ENCODE measurements around the gene TMEM129.

Gene TMEM129

DNA sequence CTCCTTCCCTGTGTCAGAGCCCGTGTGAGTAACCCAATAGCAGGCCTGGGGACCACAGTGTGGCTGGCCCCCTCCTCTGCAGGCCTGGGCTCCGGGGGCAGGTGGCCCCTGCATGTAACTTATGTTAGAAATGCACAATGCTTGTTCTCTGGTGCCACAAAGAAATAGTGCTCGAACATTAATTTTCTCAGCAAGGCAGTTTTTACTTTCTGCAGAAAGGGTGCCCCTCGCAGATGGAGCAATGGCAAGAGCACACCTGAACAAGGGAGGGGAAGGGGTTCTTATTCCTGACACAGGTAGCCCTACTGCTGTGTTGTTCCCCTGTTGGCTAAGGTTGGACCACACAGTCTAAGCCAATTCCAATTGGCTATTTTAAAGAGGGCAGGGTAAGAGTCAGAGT is 17.3 kb upstream of the TMEM129 start:
- H3K9ac ChIP-seq (ENCODE audit: low read depth, low read length): no peak overlapping the region
- peaks cover 79% of the 10 kb centered on the region for H3K36me3 ChIP-seq (ENCODE audit: control insufficient read depth, insufficient read depth, low read length)
- H3K9me3 ChIP-seq (ENCODE audit: control insufficient read depth, insufficient read depth, low read length): peaks cover 9% of the 10 kb centered on the region
- no peak overlapping the region for H3K4me3 ChIP-seq (ENCODE audit: low read depth, low read length)
- H3K4me1 ChIP-seq (ENCODE audit: control insufficient read depth, insufficient read depth, low read length): no peaks in the 10 kb centered on the region
- no peaks in the 10 kb centered on the region for H3K27me3 ChIP-seq (ENCODE audit: control insufficient read depth, insufficient read depth, low read length)

DNA sequence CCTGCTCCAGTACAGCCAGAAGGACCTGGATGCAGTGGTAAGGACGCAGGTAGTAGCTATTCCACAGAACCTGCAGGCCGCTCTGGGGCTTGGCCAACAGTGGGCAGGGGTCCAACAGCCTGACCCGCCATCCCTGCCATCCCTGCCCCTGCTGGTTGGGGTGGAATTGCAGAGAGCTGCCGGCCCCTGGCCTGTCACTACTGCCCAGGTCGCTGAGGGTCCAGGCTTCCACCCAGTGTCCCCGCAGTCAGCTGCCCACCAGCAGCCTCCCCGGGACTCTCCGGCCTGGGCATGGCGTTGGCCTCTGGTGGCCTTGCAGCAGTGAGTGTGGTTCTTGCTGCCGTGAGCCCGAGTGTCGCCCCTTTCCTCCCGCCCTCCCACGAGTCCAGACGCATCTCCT is 16.5 kb upstream of the TMEM129 start:
- Histone ChIP-seq H3K36me3 (ENCODE audit: control insufficient read depth, insufficient read depth, low read length) (peaks cover 81% of the 10 kb centered on the region), H3K9me3 (ENCODE audit: control insufficient read depth, insufficient read depth, low read length) (peaks cover 9% of the 10 kb centered on the region), H3K9ac (ENCODE audit: low read depth, low read length) (no peak overlapping the region), H3K4me3 (ENCODE audit: low read depth, low read length) (no peak overlapping the region), H3K4me1 (ENCODE audit: control insufficient read depth, insufficient read depth, low read length) (no peaks in the 10 kb centered on the region), H3K27me3 (ENCODE audit: control insufficient read depth, insufficient read depth, low read length) (no peaks in the 10 kb centered on the region)

DNA sequence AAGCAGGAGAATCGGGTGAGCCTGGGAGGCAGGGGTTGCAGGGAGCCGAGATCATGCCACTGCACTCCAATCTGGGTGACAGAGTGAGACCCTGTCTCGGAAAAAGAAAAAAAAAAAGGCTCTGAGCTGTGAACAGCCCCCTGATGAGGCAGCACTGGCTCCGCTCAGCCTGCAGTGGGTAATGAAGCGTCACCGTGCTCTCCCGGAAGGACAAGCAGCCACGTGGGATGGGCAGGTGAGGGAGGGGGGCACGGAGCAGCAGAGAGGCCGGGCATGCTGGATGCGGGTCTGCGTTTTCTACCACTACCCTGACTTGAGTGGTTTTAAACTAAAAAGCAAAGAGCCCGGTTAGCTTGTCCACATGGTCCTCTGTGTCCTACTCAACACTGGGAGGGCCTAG is 15.7 kb upstream of the TMEM129 start:
- Histone ChIP-seq H3K36me3 (ENCODE audit: control insufficient read depth, insufficient read depth, low read length) (peaks cover 82% of the 10 kb centered on the region), H3K9me3 (ENCODE audit: control insufficient read depth, insufficient read depth, low read length) (peaks cover 9% of the 10 kb centered on the region), H3K9ac (ENCODE audit: low read depth, low read length) (no peak overlapping the region), H3K4me3 (ENCODE audit: low read depth, low read length) (no peak overlapping the region), H3K4me1 (ENCODE audit: control insufficient read depth, insufficient read depth, low read length) (no peaks in the 10 kb centered on the region), H3K27me3 (ENCODE audit: control insufficient read depth, insufficient read depth, low read length) (no peaks in the 10 kb centered on the region)

DNA sequence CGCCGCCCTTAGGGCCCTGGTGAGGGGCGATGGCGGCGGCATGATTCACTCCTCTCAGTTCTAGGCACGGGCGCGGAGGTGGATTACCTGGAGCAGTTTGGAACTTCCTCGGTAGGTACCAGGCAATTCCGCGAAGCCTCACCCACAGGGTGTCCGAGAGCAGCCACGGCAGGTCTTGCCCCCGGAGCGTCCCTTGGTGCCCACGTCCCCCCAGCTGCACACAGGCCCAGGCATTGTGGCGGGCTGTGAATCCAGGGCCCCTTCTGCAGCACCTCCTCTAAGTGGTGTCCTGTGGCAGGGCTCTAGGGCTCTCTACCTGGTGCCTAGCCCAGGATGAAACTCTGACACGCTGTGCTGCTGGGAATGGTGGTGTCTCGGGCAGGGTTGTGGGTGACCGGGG is 14.1 kb upstream of the TMEM129 start:
- Histone ChIP-seq H3K36me3 (ENCODE audit: control insufficient read depth, insufficient read depth, low read length) (peaks cover 75% of the 10 kb centered on the region), H3K27me3 (ENCODE audit: control insufficient read depth, insufficient read depth, low read length) (no peaks in the 10 kb centered on the region), H3K4me3 (ENCODE audit: low read depth, low read length) (no peak overlapping the region), H3K9ac (ENCODE audit: low read depth, low read length) (no peak overlapping the region), H3K4me1 (ENCODE audit: control insufficient read depth, insufficient read depth, low read length) (no peaks in the 10 kb centered on the region), H3K9me3 (ENCODE audit: control insufficient read depth, insufficient read depth, low read length) (peaks cover 9% of the 10 kb centered on the region)

DNA sequence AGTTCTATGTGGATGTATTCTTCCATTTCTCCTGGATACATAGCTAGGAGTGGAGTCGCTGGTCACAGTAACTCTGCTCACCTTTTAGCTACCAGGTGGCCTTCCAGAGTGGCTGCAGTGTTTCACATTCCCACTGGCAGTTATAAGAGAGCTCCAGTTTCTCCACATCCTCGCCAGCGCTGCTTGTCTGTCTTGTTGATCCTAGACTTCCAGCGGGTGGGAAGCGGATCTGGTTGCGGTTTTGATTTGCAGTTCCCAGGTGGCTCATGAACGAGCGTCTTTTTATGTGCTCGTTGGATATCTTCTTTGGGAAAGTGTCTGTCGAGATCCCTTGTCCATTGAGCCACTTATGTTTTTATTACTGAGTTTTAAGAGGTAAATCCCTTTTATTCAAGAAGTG is 11.8 kb upstream of the TMEM129 start:
- Histone ChIP-seq H3K9me3 (ENCODE audit: control insufficient read depth, insufficient read depth, low read length) (peaks cover 2% of the 10 kb centered on the region), H3K36me3 (ENCODE audit: control insufficient read depth, insufficient read depth, low read length) (peaks cover 69% of the 10 kb centered on the region), H3K4me1 (ENCODE audit: control insufficient read depth, insufficient read depth, low read length) (no peaks in the 10 kb centered on the region), H3K4me3 (ENCODE audit: low read depth, low read length) (no peak overlapping the region), H3K27me3 (ENCODE audit: control insufficient read depth, insufficient read depth, low read length) (no peaks in the 10 kb centered on the region), H3K9ac (ENCODE audit: low read depth, low read length) (no peak overlapping the region)

DNA sequence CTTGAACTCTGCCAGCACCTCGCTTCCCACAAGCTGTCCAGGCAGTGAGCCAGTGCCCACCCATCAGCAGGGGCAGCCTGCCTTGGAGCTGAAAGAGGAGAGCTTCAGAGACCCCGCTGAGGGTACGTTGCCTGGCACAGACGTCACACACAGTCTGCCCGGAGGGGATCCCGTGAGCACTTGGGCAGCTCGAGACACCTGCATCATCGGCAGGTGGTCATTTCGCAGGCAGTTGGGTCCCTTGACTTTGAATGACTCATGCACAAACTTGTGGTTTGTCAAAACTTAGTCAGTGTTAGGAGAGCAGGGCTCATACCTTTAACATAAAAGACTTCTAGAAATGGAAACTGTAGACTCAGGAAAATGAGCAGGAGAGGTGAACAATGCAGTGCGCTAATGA is 10.1 kb upstream of the TMEM129 start:
- peaks cover 68% of the 10 kb centered on the region for H3K36me3 ChIP-seq (ENCODE audit: control insufficient read depth, insufficient read depth, low read length)
- no peaks in the 10 kb centered on the region for H3K27me3 ChIP-seq (ENCODE audit: control insufficient read depth, insufficient read depth, low read length)
- H3K4me3 ChIP-seq (ENCODE audit: low read depth, low read length): no peak overlapping the region
- no peaks in the 10 kb centered on the region for H3K4me1 ChIP-seq (ENCODE audit: control insufficient read depth, insufficient read depth, low read length)
- H3K9me3 ChIP-seq (ENCODE audit: control insufficient read depth, insufficient read depth, low read length): no peaks in the 10 kb centered on the region
- H3K9ac ChIP-seq (ENCODE audit: low read depth, low read length): no peak overlapping the region

DNA sequence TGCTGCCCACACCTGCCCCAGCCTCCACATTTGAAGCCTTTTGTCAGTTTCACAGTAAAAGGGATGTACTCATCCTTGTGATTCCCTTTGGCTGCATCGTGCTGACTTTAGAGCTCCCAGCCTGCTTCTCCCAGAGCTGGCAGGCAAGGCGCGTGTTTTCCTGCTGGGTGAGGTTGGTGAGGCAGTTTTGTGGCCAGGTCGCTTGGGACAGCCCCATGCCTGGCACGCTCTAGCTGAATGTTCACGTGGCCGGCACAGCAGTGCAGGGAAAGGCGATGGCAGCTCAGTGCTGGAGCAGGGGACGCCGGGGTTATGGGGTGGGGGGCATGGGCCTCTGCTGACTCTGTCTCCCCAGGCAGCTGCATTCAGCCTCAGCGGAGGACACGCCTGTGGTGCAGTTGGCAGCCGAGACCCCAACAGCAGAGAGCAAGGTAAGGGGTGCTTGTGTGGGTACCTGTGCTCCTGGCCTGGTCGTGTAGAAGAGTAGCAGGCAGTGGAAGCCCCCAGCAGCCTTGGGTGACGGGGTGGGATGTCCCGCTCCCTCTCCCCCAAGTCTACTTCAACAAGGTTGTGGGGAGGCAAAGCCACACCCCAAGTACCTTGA is 9.5 kb upstream of the TMEM129 start:
- Histone ChIP-seq H3K9ac (ENCODE audit: low read depth, low read length) (no peak overlapping the region), H3K4me1 (ENCODE audit: control insufficient read depth, insufficient read depth, low read length) (no peaks in the 10 kb centered on the region), H3K9me3 (ENCODE audit: control insufficient read depth, insufficient read depth, low read length) (no peaks in the 10 kb centered on the region), H3K36me3 (ENCODE audit: control insufficient read depth, insufficient read depth, low read length) (peaks cover 69% of the 10 kb centered on the region), H3K27me3 (ENCODE audit: control insufficient read depth, insufficient read depth, low read length) (no peaks in the 10 kb centered on the region), H3K4me3 (ENCODE audit: low read depth, low read length) (no peak overlapping the region)

DNA sequence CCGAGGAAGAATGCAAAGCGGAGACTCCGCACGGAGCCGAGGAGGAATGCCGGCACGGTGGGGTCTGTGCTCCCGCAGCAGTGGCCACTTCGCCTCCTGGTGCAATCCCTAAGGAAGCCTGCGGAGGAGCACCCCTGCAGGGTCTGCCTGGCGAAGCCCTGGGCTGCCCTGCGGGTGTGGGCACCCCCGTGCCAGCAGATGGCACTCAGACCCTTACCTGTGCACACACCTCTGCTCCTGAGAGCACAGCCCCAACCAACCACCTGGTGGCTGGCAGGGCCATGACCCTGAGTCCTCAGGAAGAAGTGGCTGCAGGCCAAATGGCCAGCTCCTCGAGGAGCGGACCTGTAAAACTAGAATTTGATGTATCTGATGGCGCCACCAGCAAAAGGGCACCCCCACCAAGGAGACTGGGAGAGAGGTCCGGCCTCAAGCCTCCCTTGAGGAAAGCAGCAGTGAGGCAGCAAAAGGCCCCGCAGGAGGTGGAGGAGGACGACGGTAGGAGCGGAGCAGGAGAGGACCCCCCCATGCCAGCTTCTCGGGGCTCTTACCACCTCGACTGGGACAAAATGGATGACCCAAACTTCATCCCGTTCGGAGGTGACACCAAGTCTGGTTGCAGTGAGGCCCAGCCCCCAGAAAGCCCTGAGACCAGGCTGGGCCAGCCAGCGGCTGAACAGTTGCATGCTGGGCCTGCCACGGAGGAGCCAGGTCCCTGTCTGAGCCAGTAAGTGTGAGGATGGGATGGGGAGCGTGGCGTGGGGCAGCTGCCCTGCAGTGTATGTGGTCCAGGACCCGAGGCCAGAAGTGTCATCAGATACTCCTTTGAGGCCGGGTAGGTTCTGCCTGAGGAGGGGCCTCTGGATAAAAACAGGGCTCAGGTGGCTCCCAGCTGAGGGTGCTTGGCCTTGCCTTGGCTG is 7.2 kb upstream of the TMEM129 start:
- H3K27me3 ChIP-seq (ENCODE audit: control insufficient read depth, insufficient read depth, low read length): no peaks in the 10 kb centered on the region
- no peak overlapping the region for H3K9ac ChIP-seq (ENCODE audit: low read depth, low read length)
- peaks cover 71% of the 10 kb centered on the region for H3K36me3 ChIP-seq (ENCODE audit: control insufficient read depth, insufficient read depth, low read length)
- H3K4me3 ChIP-seq (ENCODE audit: low read depth, low read length): no peak overlapping the region
- H3K4me1 ChIP-seq (ENCODE audit: control insufficient read depth, insufficient read depth, low read length): no peaks in the 10 kb centered on the region
- no peaks in the 10 kb centered on the region for H3K9me3 ChIP-seq (ENCODE audit: control insufficient read depth, insufficient read depth, low read length)

DNA sequence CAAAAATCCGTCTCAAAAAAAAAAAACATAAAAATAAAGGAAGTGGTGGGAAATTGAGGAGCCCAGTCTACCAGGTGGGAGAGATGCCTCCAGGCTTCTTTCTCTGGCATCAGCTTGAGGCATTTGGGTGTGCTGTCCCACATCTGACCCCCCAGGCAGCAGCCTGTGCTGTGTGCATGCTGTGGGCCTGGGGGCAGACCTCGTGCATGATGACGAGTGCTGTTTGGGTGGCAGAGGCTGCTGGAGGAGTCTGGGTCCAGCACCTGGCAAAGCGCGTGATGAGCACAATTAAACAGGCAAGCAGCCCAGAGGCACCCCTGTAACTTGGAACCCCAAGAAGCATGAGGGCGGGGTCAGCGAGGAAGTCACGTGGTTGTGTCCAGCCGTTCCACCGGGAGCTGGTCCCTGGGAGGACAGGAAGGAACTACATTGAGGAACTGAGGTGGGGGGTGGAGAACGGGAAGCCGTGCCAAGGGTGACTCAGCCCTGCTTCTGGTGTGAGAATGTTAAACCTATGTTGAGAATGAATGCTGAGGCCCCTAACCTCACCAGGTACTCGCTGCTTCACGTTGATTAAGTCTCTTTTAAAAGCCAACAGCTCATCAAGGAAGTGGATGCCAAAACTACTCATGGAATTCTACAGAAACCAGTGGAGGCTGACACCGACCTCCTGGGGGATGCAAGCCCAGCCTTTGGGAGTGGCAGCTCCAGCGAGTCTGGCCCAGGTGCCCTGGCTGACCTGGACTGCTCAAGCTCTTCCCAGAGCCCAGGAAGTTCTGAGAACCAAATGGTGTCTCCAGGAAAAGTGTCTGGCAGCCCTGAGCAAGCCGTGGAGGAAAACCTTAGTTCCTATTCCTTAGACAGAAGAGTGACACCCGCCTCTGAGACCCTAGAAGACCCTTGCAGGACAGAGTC is 6.3 kb upstream of the TMEM129 start:
- H3K9me3 ChIP-seq (ENCODE audit: control insufficient read depth, insufficient read depth, low read length): no peaks in the 10 kb centered on the region
- no peak overlapping the region for H3K4me3 ChIP-seq (ENCODE audit: low read depth, low read length)
- no peak overlapping the region for H3K9ac ChIP-seq (ENCODE audit: low read depth, low read length)
- H3K36me3 ChIP-seq (ENCODE audit: control insufficient read depth, insufficient read depth, low read length): peaks cover 74% of the 10 kb centered on the region
- no peaks in the 10 kb centered on the region for H3K27me3 ChIP-seq (ENCODE audit: control insufficient read depth, insufficient read depth, low read length)
- no peaks in the 10 kb centered on the region for H3K4me1 ChIP-seq (ENCODE audit: control insufficient read depth, insufficient read depth, low read length)

DNA sequence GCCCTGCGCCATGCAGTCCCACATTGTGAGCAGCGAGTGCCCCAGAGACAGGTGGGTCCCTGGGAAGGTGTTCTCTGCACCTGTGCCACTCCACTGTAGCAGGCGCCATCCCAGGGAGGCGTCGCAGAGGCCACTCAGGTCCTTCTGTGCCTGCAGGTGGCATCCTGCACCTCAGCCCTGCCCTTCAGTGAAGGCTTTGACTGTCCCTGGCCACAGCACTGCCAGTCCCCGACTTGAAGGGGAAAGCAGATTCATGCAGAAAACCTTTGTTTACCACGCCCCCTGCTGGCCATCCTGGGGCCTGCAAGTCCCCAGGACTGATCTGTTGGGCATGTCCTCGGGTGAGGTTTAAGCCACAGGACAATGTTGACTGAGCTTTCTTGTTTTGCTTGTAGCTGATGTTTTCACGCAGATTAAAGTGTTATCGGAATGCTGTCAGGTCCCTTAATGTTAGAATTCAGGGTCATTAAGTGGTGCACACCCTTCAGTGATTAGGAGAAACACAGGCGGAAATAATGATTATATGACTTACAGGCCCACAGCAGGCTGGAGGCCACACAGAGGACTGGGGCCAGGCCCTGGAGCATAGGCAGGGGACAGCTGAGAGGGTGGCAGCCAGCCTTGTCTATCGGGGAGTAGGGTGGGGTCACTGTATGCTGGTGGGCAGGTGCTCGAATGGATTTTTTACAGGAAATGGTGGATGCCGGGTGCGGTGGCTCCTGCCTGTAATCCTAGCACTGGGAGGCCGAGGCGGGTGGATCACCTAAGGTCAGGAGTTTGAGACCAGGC is 5.2 kb upstream of the TMEM129 start:
- no peak overlapping the region for H3K9ac ChIP-seq (ENCODE audit: low read depth, low read length)
- no peak overlapping the region for H3K4me3 ChIP-seq (ENCODE audit: low read depth, low read length)
- peaks cover 72% of the 10 kb centered on the region for H3K36me3 ChIP-seq (ENCODE audit: control insufficient read depth, insufficient read depth, low read length)
- no peaks in the 10 kb centered on the region for H3K27me3 ChIP-seq (ENCODE audit: control insufficient read depth, insufficient read depth, low read length)
- no peaks in the 10 kb centered on the region for H3K9me3 ChIP-seq (ENCODE audit: control insufficient read depth, insufficient read depth, low read length)
- H3K4me1 ChIP-seq (ENCODE audit: control insufficient read depth, insufficient read depth, low read length): no peaks in the 10 kb centered on the region

DNA sequence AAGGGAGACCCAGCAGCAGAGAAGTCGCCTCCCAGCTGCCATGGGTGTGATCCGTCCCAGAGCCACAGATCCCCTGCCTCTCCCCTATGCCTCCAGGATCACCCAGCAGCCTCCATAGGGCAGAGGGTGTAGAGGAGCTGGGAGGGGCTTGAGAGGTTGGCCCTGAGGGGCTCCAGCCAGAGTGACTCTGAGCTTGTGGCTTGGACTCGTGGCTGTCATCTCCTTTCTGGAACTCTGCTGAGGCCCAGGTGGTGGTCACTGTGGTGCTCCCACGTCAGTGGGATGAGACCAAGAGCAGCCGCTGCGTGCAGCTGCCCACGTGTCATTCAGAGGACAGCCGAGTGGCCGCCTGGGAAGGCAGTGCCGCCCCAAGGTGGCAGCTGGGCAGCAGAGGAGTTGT is 4.4 kb upstream of the TMEM129 start:
- no peak overlapping the region for H3K4me3 ChIP-seq (ENCODE audit: low read depth, low read length)
- no peaks in the 10 kb centered on the region for H3K27me3 ChIP-seq (ENCODE audit: control insufficient read depth, insufficient read depth, low read length)
- no peaks in the 10 kb centered on the region for H3K4me1 ChIP-seq (ENCODE audit: control insufficient read depth, insufficient read depth, low read length)
- no peaks in the 10 kb centered on the region for H3K9me3 ChIP-seq (ENCODE audit: control insufficient read depth, insufficient read depth, low read length)
- no peak overlapping the region for H3K9ac ChIP-seq (ENCODE audit: low read depth, low read length)
- peaks cover 66% of the 10 kb centered on the region for H3K36me3 ChIP-seq (ENCODE audit: control insufficient read depth, insufficient read depth, low read length)

Measured in iPS-15b (cell line).